K562 (cell line): ENCODE results near the gene IL17RB. TPM values are rescaled to one million over a fixed set of nuclear protein-coding genes. Genes with fewer than 3 reads are reported as not detected.

Experiments used
- ATAC-seq: fragments of 200-7000 bp; cut with Tn5 transposase; 3 replicates; pipeline ENCODE4 v1.9.1; 2020; ENCODE audit warnings: moderate library complexity
- BruUV-seq: library from RNA; stranded (reverse); fragments of 400-500 nt; replicated peaks from 2 replicates; lab custom pipeline; 2021; lab: Mats Ljungman, UMichigan
- CTCF ChIA-PET: fragments of 300-600 bp; formaldehyde crosslinking; extraction: SDS; loops from one replicate; lab custom pipeline; 2021; ENCODE audit warnings: low intra/inter-chr PET ratio; lab: Yijun Ruan, JAX
- POLR2A ChIA-PET: fragments of 300-600, 350-650 bp; sonication (Branson Sonifier 250); formaldehyde crosslinking; extraction: SDS; loops from one replicate; lab custom pipeline; 2021; ENCODE audit warnings: antibody characterized with exemption, inconsistent platforms; lab: Yijun Ruan, JAX
- DNase-seq, 4 experiments: peaks; one replicate each; pipeline versions ENCODE4 v3.0.0 to v3.0.0-alpha.2; 2011 to 2018; ENCODE audit warnings: low spot score in 3 of 4, mixed read lengths in 3 of 4; ENCODE audit errors: extremely low read depth in 1 of 4
- FAIRE-seq: peaks from 2 replicates; lab custom pipeline; 2011; peaks lifted over from hg19 to GRCh38; lab: Jason Lieb, UNC
- H2AFZ ChIP-seq: 2 replicates; pipeline ENCODE4 v1.6.0; 2011; ENCODE audit warnings: low read depth, low read length, control low read depth, inconsistent platforms
- H3K27ac ChIP-seq: fragments of 200-600 bp; 3 replicates; pipeline ENCODE4 v1.8.0; 2011; ENCODE audit warnings: low read depth, mild to moderate bottlenecking, control low read depth, inconsistent platforms, low read length, moderate library complexity, mixed read lengths; ENCODE audit errors: extremely low read depth
- H3K27me3 ChIP-seq, 2 experiments: fragments of 300-600 bp in 1 of 2; 2 replicates in 1 of 2; 3 replicates in 1 of 2; pipeline versions ENCODE4 v1.6.0 to v1.8.0; 2011; ENCODE audit warnings: inconsistent platforms in 2 of 2, low read length in 2 of 2, mild to moderate bottlenecking in 1 of 2, mixed read lengths in 1 of 2, moderate library complexity in 1 of 2; ENCODE audit not compliant: control insufficient read depth in 2 of 2, insufficient read depth in 2 of 2
- H3K36me3 ChIP-seq: fragments of 300-600 bp; 3 replicates; pipeline ENCODE4 v1.8.0; 2011; ENCODE audit warnings: mild to moderate bottlenecking, low read length, inconsistent platforms; ENCODE audit not compliant: control insufficient read depth, insufficient read depth
- H3K4me1 ChIP-seq, 2 experiments: fragments of 200-600 bp in 1 of 2; replicated peaks in 1 of 2; 2 replicates in 1 of 2; 3 replicates in 1 of 2; pipeline versions ENCODE4 v1.5.1 to v1.8.0; 2011; ENCODE audit warnings: inconsistent platforms in 2 of 2, low read length in 2 of 2, mild to moderate bottlenecking in 1 of 2, mixed read lengths in 1 of 2, moderate library complexity in 1 of 2; ENCODE audit not compliant: control insufficient read depth in 2 of 2, insufficient read depth in 2 of 2
- H3K4me2 ChIP-seq: 2 replicates; pipeline ENCODE4 v1.6.1; 2011; ENCODE audit warnings: low read length, control low read depth, inconsistent platforms, mixed read lengths; ENCODE audit not compliant: insufficient read depth
- H3K4me3 ChIP-seq: fragments of 200-600 bp; sonication (generic), shearing (Covaris generic); 2 replicates; pipeline ENCODE4 v1.5.1; 2016; ENCODE audit warnings: control low read depth, inconsistent platforms
- H3K79me2 ChIP-seq: fragments of 200-600 bp; 3 replicates; pipeline ENCODE4 v1.8.0; 2011; ENCODE audit warnings: low read length, inconsistent platforms; ENCODE audit not compliant: control insufficient read depth, insufficient read depth
- H3K9ac ChIP-seq, 2 experiments: 2 replicates each; pipeline versions ENCODE4 v1.6.0 to v1.6.1; 2011; ENCODE audit warnings: low read depth in 2 of 2, low read length in 2 of 2, control low read depth in 1 of 2, inconsistent platforms in 1 of 2, mild to moderate bottlenecking in 1 of 2, mixed read lengths in 1 of 2; ENCODE audit not compliant: insufficient read depth in 1 of 2
- H3K9me1 ChIP-seq: one replicate; pipeline ENCODE4 v1.6.0; 2011; ENCODE audit warnings: inconsistent platforms, mild to moderate bottlenecking, low read length, moderate library complexity; ENCODE audit not compliant: control insufficient read depth, insufficient read depth
- H3K9me3 ChIP-seq: replicated peaks from 2 replicates; pipeline ENCODE4 v1.5.1; 2011; ENCODE audit warnings: low read depth, low read length, inconsistent platforms; ENCODE audit not compliant: control insufficient read depth, insufficient read depth
- H4K20me1 ChIP-seq: replicated peaks from 2 replicates; pipeline ENCODE4 v1.6.1; 2011; ENCODE audit warnings: low read length, inconsistent platforms, mixed read lengths; ENCODE audit not compliant: control insufficient read depth, insufficient read depth
- CBFA2T2 ChIP-seq: fragments of 450-650 bp; conservative IDR thresholded peaks from 2 replicates; pipeline ENCODE4 v1.6.1; 2017; ENCODE audit warnings: mild to moderate bottlenecking
- E2F5 ChIP-seq: sonication (generic); formaldehyde crosslinking; IDR thresholded peaks from 2 replicates; pipeline ENCODE4 v1.8.0; 2022; ENCODE audit warnings: mild to moderate bottlenecking, missing genetic modification reagents
- ELK1 ChIP-seq: sonication (generic); formaldehyde crosslinking; IDR thresholded peaks from 2 replicates; pipeline ENCODE4 v1.8.1; 2022; ENCODE audit warnings: missing genetic modification reagents
- HNRNPK ChIP-seq: fragments of 200-400 bp; formaldehyde crosslinking; IDR thresholded peaks from one replicate; pipeline ENCODE4 v1.6.1; 2018; ENCODE audit warnings: mild to moderate bottlenecking, low read depth, low read length; ENCODE audit not compliant: poor library complexity, severe bottlenecking
- MAZ ChIP-seq, 2 experiments: fragments of 450-650 bp in 1 of 2; sonication (generic) in 1 of 2; formaldehyde crosslinking; IDR thresholded peaks in 1 of 2; conservative IDR thresholded peaks in 1 of 2; 2 replicates each; pipeline versions ENCODE4 v1.4.0 to v1.5.0; 2020; ENCODE audit warnings: mild to moderate bottlenecking in 1 of 2, missing genetic modification reagents in 1 of 2
- SIRT6 ChIP-seq: IDR thresholded peaks from one replicate; pipeline ENCODE4 v1.6.1; 2012; ENCODE audit warnings: low read depth, mild to moderate bottlenecking, control low read depth, inconsistent platforms, low read length, moderate library complexity
- SMARCB1 ChIP-seq: IDR thresholded peaks from 2 replicates; pipeline ENCODE4 v1.6.1; 2011; ENCODE audit warnings: improper control_type of control experiment, low read depth; ENCODE audit not compliant: insufficient read length
- TRIM28 ChIP-seq: fragments of 450-650 bp; IDR thresholded peaks from 2 replicates; pipeline ENCODE4 v1.6.1; 2017
- ZNF311 ChIP-seq: fragments of 250-450 bp; sonication (Bioruptor Pico); IDR thresholded peaks from 2 replicates; pipeline ENCODE4 v1.4.0; 2020; ENCODE audit warnings: mild to moderate bottlenecking, moderate library complexity
- ZNF740 ChIP-seq, 3 experiments: fragments of 200-800 bp in 1 of 3; sonication (Bioruptor generic) in 1 of 3; sonication (generic) in 1 of 3; formaldehyde crosslinking in 1 of 3; IDR thresholded peaks; 2 replicates each; pipeline versions ENCODE4 v1.6.1 to v1.8.0; 2016 to 2022; ENCODE audit warnings: mild to moderate bottlenecking in 2 of 3, missing compliant biosample characterization in 2 of 3, missing genetic modification characterization in 2 of 3, missing genetic modification reagents in 1 of 3
- WGBS: fragments of 100-300 bp; shearing (Covaris generic); methylation state at CpG from one replicate; pipeline ENCODE4 v1.1.6; 2016; ENCODE audit warnings: low coverage, mixed read lengths; ENCODE audit not compliant: insufficient coverage; ENCODE audit errors: missing lambda C conversion rate; 5-methylcytosine and 5-hydroxymethylcytosine counted together
- in situ Hi-C: fragments of 300-500 bp; cut with MboI; formaldehyde crosslinking; loops from 4 replicates; pipeline ENCODE4 v1.15.0; 2018; ENCODE audit warnings: inconsistent platforms, mixed read lengths
- intact Hi-C: fragments of 100-400 bp; cut with micrococcal nuclease; formaldehyde crosslinking; loops from 2 replicates; pipeline ENCODE4 v1.14.2; 2022
- polyA plus RNA-seq, 8 experiments: library from polyadenylated mRNA; depleted of rRNA in 4 of 8; stranded (reverse) in 5 of 8; unstranded in 3 of 8; fragments of >200 nt; fragmentation: Nextera tagmentation in 2 of 8; fragmentation: Illumina TruSeq in 1 of 8; extraction: Ambion mirVana in 2 of 8; extraction: Trizol in 1 of 8; gene quantifications; 2 replicates each; pipeline versions ENCODE4 v1.2.1 to v1.2.3, GENCODE V29; 2011 to 2014; ENCODE audit warnings: inconsistent platforms in 1 of 8, missing spikeins in 1 of 8
- total RNA-seq, 7 experiments: library from RNA; depleted of rRNA in 6 of 7; stranded (reverse); fragments of >200 nt in 6 of 7; fragmentation: Illumina TruSeq in 2 of 7; extraction: Trizol in 2 of 7; gene quantifications; 2 replicates each; pipeline versions ENCODE4 v1.2.1 to v1.2.3, GENCODE V29; 2011 to 2021; ENCODE audit warnings: low replicate concordance in 1 of 7

The IL17RB gene
- total and polyA plus RNA-seq, 9 of the 15 experiments (the other 6 are each of a cell fraction or from before 2014, with no cell fraction given): 1.1 to 4.1 (median 1.7) TPM

GRCh38 chr3:53809764-53810400, 36.5 kb upstream of the IL17RB start:
- no peak for FAIRE-seq
- ChIA-PET CTCF (no interaction called here), POLR2A (no interaction called here)
- Histone ChIP-seq H3K27me3 (peaks cover 8 to 65% of the 10 kb centered on the region in 2 experiments; a peak in 3 of 5 replicates), H3K36me3 (no peaks in the 10 kb centered on the region), H2AFZ (no peak overlapping the region), H3K4me1 (no peaks in the 10 kb centered on the region; a peak in 1 of 5 replicates), H3K79me2 (no peaks in the 10 kb centered on the region), H3K9ac (no peak overlapping the region; a peak in 1 of 4 replicates), H4K20me1 (no peaks in the 10 kb centered on the region), H3K9me3 (no peaks in the 10 kb centered on the region), H3K27ac (no peak overlapping the region), H3K4me2 (no peak overlapping the region)
- in situ Hi-C loops: no loop called here
- 4% methylated on average over 12 of the region's 28 CpGs for WGBS
- BruUV-seq: no TSS peak
- TF ChIP-seq SMARCB1: no peak
- no peak for TF ChIP-seq TRIM28
- TF ChIP-seq, all 486 proteins: peak for 0
- Histone ChIP-seq H3K9me1 (no peaks in the 10 kb centered on the region), H3K4me3 (no peak overlapping the region)
- no peak for ATAC-seq
- no peak for DNase-seq
- intact Hi-C loops: no loop called here

GRCh38 chr3:53811143-53811927, 35.0 kb upstream of the IL17RB start:
- WGBS: 0% methylated on average over 23 of the region's 24 CpGs
- no peak for FAIRE-seq
- no peaks in the 10 kb centered on the region for H4K20me1 ChIP-seq
- in situ Hi-C loops (no loop called here), intact Hi-C loops (no loop called here)
- no peak overlapping the region for H3K9ac ChIP-seq
- H3K79me2 ChIP-seq: no peaks in the 10 kb centered on the region
- no peak for ATAC-seq
- DNase-seq: no peak
- H3K27ac ChIP-seq: no peak overlapping the region
- H3K4me1 ChIP-seq: no peaks in the 10 kb centered on the region; a peak in 1 of 5 replicates
- H3K27me3 ChIP-seq: peaks cover 12 to 65% of the 10 kb centered on the region in 2 experiments; a peak in 3 of 5 replicates
- POLR2A ChIA-PET: interaction anchor here (0.6 kb wide), 1 partner anchor 433 kb away, joined by 3 read pairs; no protein-coding TSS in a partner anchor
- no peaks in the 10 kb centered on the region for H3K36me3 ChIP-seq
- no peak overlapping the region for H3K4me2 ChIP-seq
- no peak overlapping the region for H3K4me3 ChIP-seq
- H3K9me1 ChIP-seq: no peaks in the 10 kb centered on the region
- BruUV-seq: no TSS peak
- H2AFZ ChIP-seq: no peak overlapping the region
- no peaks in the 10 kb centered on the region for H3K9me3 ChIP-seq
- CTCF ChIA-PET: no interaction called here
- TF ChIP-seq MAZ (CRISPR knock-in tag; conservative IDR thresholded peaks at IDR 0.05 in 1 of 2, IDR thresholded peaks at IDR 0.05 in 1 of 2): no peak
- TF ChIP-seq CBFA2T2: no peak
- no peak for TF ChIP-seq HNRNPK
- no peak for TF ChIP-seq ZNF740 (CRISPR knock-in tag; IDR thresholded peaks at IDR 0.05)
- no peak for TF ChIP-seq ZNF740 (tag; IDR thresholded peaks at IDR 0.05)
- no peak for TF ChIP-seq ELK1
- no peak for TF ChIP-seq E2F5 (CRISPR knock-in tag)
- TF ChIP-seq SIRT6: no peak
- no peak for TF ChIP-seq ZNF311 (CRISPR knock-in tag)
